WERI-Rb-1 (cell line): ENCODE data around the gene CIC.

Experiments used
- DNase-seq: peaks from one replicate; pipeline ENCODE4 v3.0.0-alpha.2; 2020
- H3K27ac ChIP-seq: fragments of 250-450 bp; sonication (Bioruptor Pico); 2 replicates; pipeline ENCODE4 v1.5.1; 2020; ENCODE audit warnings: mild to moderate bottlenecking, moderate library complexity
- H3K27me3 ChIP-seq: fragments of 250-450 bp; sonication (Bioruptor Pico); 2 replicates; pipeline ENCODE4 v1.5.1; 2021; ENCODE audit warnings: mild to moderate bottlenecking, low read depth, moderate library complexity; ENCODE audit not compliant: insufficient read depth, severe bottlenecking
- H3K36me3 ChIP-seq: fragments of 250-450 bp; sonication (Bioruptor Pico); 2 replicates; pipeline ENCODE4 v1.5.1; 2020; ENCODE audit warnings: mild to moderate bottlenecking, moderate library complexity
- H3K4me3 ChIP-seq: 2 replicates; pipeline ENCODE4 v1.5.1; 2011; ENCODE audit warnings: low read depth, mild to moderate bottlenecking, control low read depth, low read length
- H3K9me3 ChIP-seq: fragments of 250-450 bp; sonication (Bioruptor Pico); 2 replicates; pipeline ENCODE4 v1.5.1; 2021; ENCODE audit warnings: mild to moderate bottlenecking, moderate library complexity; ENCODE audit not compliant: severe bottlenecking
- TF ChIP-seq, protein P1 (sequence below): IDR thresholded peaks from 2 replicates; pipeline ENCODE4 v1.5.1; 2011; ENCODE audit warnings: low read depth, mild to moderate bottlenecking, control low read depth, inconsistent platforms, low read length

Gene CIC

DNA sequence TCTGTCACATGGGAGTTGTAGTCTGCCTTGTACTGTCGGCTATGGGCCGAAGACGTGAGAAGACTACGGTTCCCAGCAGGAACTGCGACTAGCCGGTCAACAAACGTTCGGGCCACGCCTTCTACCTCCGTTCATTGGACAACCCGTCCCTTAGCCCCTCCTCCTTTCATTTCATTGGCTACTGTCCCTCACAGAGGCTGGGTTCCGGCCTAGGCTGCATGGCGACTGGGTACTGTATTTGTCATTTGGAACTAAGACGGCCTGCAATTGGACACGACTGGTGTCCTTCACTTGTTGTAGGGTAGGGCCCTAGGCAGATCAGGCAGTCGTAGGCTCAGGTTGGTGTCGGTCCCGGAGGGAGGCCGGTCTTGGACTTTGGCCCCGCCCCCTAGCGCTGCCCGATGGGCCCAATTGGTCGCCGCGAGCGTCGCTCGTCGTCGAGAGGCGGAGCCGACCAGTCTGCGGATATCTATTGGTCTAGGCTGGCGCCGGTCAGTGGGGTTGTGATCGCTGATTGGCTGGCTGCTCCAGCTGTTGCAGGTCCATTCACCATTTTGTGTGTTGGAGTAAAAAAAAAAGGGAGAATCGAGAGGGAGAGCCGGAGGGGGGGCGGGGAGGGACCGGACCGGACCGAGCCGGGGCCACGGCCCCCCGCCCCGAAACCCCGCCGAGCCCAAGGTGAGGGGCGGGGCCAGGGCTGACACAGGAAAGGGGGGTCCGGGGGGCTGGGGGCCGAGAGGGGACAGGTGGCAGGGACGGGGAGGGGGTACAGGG, at the start of gene CIC:
TSS of gene CIC (plus strand) at position 549 of the 774 bp plus-strand sequence. CDS start 2,532 bp downstream, outside the sequence.
- Histone ChIP-seq H3K27ac (peak within 1 kb of the TSS; percentile 100), H3K4me3 (peak within 1 kb of the TSS; percentile 58), H3K36me3 (peaks cover 16% of the 10 kb centered on the region), H3K27me3 (no peaks in the 10 kb centered on the region), H3K9me3 (no peaks in the 10 kb centered on the region)
- DNase-seq = peak; percentile 99
- TF ChIP-seq, protein P1, sequence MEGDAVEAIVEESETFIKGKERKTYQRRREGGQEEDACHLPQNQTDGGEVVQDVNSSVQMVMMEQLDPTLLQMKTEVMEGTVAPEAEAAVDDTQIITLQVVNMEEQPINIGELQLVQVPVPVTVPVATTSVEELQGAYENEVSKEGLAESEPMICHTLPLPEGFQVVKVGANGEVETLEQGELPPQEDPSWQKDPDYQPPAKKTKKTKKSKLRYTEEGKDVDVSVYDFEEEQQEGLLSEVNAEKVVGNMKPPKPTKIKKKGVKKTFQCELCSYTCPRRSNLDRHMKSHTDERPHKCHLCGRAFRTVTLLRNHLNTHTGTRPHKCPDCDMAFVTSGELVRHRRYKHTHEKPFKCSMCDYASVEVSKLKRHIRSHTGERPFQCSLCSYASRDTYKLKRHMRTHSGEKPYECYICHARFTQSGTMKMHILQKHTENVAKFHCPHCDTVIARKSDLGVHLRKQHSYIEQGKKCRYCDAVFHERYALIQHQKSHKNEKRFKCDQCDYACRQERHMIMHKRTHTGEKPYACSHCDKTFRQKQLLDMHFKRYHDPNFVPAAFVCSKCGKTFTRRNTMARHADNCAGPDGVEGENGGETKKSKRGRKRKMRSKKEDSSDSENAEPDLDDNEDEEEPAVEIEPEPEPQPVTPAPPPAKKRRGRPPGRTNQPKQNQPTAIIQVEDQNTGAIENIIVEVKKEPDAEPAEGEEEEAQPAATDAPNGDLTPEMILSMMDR = no peak

DNA sequence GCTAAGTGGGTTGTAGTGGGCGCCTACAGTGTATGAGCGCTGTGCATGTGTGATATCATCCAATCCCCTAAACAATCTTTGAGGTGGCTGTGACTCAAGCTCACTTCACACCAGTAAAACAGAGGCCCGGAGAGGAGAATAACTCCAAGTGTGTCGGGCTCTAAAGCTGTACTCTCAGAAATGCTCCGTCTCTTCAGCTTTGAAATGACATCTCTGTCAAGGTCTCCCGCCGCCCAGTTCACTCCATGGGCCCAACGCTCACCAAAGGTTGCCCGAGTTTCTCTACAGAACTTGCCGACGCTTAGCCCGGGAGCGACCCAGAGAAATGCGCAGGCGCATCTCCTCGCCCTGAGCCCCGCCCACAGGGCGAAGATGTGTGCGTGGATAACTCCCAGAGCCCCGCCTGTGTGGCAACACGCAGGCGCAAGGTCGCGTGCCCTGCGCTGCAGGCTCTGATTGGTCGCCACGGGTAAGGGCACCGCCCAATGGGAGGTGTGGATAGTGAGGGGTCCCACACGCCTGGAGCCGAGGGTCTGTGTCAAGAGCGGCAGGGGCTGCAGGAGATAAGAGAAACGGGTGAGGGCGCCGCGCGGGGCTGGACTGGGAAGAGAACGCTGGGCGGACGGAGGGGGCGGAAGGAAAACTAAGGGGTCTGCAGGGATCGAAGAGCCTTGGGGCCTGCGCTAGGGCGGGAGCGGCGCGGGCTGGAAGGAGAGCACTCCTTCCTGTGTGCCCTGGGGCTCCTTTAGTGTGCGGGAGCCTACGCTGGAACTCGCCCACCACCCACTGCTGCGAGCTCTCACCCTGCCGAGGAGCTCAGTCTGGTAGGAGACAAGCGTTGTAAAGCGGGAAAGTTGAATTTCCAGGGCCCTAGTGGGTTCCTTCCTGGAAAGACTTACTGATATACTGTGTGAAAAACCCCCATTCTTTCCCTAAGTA, 49.0 kb upstream of the CIC start, which contains the start of gene ZNF526:
TSS of gene ZNF526 (plus strand) at position 501 of the 939 bp plus-strand sequence. CDS start 4,092 bp downstream, outside the sequence.
- Histone ChIP-seq H3K4me3 (peak within 1 kb of the TSS; percentile 97), H3K9me3 (no peaks in the 10 kb centered on the region), H3K27me3 (no peaks in the 10 kb centered on the region), H3K36me3 (peaks cover 24% of the 10 kb centered on the region), H3K27ac (peak within 1 kb of the TSS; percentile 79)
- TF ChIP-seq, protein P1 = no peak
- DNase-seq = peak; percentile 98

DNA sequence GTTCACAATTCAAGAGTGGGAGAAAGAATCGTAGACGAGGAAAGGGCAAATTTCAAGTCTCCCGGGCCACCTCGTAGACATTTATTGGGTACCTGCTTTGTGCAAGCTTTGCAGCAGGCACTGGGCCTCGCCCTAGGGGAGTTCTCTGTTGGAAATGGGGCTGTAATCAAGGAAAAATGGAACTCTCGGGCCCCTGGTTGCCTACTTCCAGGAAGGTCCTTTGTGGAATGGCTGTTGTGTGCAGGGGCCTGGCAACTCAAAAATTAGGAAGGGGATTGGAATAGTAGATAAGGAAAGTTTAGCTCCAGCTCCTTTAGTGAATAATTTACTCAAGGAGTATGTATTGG, 48.3 kb upstream of the CIC start:
- Histone ChIP-seq H3K27ac (peak overlapping the region; percentile 79), H3K4me3 (peak overlapping the region; percentile 97), H3K36me3 (peaks cover 21% of the 10 kb centered on the region), H3K9me3 (no peaks in the 10 kb centered on the region), H3K27me3 (no peaks in the 10 kb centered on the region)
- TF ChIP-seq, protein P1 = no peak
- DNase-seq = no peak

DNA sequence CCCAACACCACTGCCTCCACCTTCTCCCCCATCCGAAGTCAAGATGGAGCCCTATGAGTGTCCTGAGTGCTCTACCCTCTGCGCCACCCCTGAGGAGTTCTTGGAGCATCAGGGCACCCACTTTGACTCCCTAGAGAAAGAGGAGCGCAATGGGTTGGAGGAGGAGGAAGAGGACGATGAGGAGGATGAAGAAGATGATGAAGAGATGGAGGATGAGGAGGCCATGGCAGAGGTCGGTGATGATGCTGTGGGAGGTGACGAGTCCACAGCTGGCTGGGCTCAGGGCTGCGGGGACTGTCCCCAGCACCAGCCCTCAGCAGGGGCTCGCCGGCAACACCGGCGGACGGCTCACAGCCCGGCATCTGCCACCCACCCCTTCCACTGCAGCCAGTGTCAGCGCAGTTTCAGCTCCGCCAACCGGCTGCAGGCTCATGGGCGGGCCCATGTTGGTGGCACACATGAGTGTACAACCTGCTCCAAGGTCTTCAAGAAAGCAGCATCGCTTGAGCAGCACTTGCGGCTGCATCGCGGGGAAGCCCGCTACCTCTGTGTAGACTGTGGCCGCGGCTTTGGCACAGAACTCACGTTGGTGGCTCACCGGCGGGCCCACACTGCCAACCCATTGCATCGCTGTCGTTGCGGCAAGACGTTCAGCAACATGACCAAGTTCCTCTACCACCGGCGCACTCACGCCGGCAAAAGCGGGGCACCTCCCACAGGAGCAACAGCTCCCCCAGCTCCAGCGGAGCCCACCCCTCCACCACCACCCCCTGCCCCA, 43.9 kb upstream of the CIC start:
- no peak overlapping the region for H3K4me3 ChIP-seq
- no peaks in the 10 kb centered on the region for H3K9me3 ChIP-seq
- H3K27ac ChIP-seq = no peak overlapping the region
- H3K36me3 ChIP-seq = peaks cover 39% of the 10 kb centered on the region
- TF ChIP-seq, protein P1 = no peak
- no peak for DNase-seq
- no peaks in the 10 kb centered on the region for H3K27me3 ChIP-seq

DNA sequence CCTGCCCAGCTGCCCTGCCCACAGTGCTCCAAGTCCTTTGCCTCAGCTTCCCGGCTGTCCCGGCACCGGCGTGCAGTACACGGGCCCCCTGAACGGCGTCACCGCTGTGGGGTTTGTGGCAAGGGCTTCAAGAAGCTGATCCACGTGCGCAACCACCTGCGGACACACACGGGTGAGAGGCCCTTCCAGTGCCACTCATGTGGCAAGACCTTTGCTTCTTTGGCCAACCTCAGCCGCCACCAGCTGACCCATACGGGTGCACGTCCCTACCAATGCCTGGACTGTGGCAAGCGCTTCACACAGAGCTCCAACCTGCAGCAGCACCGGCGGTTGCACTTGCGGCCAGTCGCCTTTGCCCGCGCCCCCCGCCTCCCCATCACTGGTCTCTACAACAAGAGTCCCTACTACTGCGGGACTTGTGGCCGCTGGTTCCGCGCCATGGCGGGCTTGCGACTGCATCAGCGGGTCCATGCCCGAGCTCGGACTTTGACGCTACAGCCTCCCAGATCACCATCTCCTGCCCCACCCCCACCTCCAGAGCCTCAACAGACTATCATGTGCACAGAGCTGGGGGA, 43.2 kb upstream of the CIC start:
- H3K27ac ChIP-seq = no peak overlapping the region
- no peak overlapping the region for H3K4me3 ChIP-seq
- H3K27me3 ChIP-seq = no peaks in the 10 kb centered on the region
- H3K9me3 ChIP-seq = no peaks in the 10 kb centered on the region
- TF ChIP-seq, protein P1 = no peak
- peaks cover 43% of the 10 kb centered on the region for H3K36me3 ChIP-seq
- DNase-seq = no peak
